Omental fat pad (tissue), 4 donors: ENCODE measurements around the gene FAM13A. TPM values are rescaled to one million over a fixed set of nuclear protein-coding genes. Genes with fewer than 3 reads are reported as not detected.

Experiments
- ATAC-seq: fragments of 150-250 bp; one replicate; pipeline ENCODE4 v1.9.1; 2016; ENCODE audit warnings: mild to moderate bottlenecking, moderate library complexity; ENCODE audit not compliant: low FRiP score
- DNase-seq: peaks from one replicate; pipeline ENCODE4 v3.0.0-alpha.2; 2019; ENCODE audit warnings: low spot score
- total RNA-seq, 4 donors: library from RNA; depleted of rRNA; stranded (reverse); fragments of >200 nt; gene quantifications; one replicate each; pipeline ENCODE4 v1.1.0, GENCODE V29; 2016
- TF ChIP-seq, protein P1 (sequence below), 3 donors: fragments of 450-650 bp; IDR thresholded peaks; one replicate each; pipeline ENCODE4 v1.5.1; 2016 to 2017; ENCODE audit warnings: antibody characterized with exemption in 3 of 3, mild to moderate bottlenecking in 3 of 3, moderate library complexity in 2 of 3

Gene FAM13A
- total RNA-seq, 4 donors from 2014 or later, result 48.5 to 84.2 (median 51.2) TPM

DNA sequence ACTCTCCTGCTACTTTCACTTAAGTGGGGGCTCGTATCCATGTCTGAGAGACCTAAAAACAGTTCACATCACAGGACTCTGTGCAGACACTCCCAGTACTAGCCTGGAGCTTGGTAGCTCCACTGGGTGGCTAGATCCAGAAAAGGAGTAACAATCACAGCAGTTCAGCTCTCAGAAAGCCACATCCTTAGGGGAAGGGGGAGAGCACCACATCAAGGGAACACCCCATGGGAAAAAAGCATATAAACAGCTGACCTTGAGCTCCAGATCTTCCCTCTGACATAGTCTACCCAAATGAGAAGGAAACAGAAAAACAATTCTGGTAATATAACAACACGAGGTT lies 175.8 kb downstream of the FAM13A start:
- TF ChIP-seq, protein P1, sequence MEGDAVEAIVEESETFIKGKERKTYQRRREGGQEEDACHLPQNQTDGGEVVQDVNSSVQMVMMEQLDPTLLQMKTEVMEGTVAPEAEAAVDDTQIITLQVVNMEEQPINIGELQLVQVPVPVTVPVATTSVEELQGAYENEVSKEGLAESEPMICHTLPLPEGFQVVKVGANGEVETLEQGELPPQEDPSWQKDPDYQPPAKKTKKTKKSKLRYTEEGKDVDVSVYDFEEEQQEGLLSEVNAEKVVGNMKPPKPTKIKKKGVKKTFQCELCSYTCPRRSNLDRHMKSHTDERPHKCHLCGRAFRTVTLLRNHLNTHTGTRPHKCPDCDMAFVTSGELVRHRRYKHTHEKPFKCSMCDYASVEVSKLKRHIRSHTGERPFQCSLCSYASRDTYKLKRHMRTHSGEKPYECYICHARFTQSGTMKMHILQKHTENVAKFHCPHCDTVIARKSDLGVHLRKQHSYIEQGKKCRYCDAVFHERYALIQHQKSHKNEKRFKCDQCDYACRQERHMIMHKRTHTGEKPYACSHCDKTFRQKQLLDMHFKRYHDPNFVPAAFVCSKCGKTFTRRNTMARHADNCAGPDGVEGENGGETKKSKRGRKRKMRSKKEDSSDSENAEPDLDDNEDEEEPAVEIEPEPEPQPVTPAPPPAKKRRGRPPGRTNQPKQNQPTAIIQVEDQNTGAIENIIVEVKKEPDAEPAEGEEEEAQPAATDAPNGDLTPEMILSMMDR (IDR thresholded peaks at IDR 0.05), result no peak
- ATAC-seq (no peak), DNase-seq (no peak)

DNA sequence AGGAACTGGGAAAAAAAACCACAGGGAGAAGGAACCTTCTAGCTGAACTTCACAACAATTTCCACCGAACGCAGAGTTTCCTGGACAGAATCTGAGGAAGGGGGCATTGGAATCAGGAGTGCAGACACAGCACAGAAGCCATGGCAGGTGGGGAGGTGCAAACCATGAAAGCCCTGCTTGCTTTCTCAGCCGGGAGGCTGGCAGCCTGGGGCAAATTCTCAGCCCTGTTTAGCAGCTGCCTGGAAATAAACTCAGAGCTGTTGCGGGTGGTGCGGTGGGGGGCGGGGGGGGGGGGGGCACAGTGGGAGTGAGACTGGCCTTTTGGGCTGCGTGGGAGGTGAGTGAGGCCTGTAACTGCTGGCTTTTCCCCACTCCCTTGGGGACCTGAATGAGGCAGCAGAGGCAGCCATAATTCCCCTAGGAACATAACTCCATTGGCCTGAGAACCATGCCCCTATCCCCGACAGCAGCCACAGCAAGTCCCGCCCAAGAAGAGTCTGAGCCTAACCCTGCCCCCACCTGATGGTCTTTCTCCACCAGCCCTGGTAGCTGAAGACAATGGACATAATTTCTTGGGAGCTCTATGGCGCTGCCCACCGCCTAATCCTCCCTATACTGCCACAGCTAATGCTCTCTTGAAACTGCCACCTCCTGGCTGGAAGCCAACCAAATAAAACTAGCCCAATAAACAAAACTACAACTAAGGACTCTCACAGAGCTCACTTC lies 176.3 kb downstream of the FAM13A start:
- DNase-seq, result no peak
- TF ChIP-seq, protein P1 (IDR thresholded peaks at IDR 0.05), result no peak
- ATAC-seq, result no peak

- DNase-seq, result no peak
- TF ChIP-seq, protein P1 (IDR thresholded peaks at IDR 0.05), result no peak
- no peak for ATAC-seq
Measured at GRCh38 chr4:88879991-88880390, 177.0 kb downstream of the FAM13A start.

DNA sequence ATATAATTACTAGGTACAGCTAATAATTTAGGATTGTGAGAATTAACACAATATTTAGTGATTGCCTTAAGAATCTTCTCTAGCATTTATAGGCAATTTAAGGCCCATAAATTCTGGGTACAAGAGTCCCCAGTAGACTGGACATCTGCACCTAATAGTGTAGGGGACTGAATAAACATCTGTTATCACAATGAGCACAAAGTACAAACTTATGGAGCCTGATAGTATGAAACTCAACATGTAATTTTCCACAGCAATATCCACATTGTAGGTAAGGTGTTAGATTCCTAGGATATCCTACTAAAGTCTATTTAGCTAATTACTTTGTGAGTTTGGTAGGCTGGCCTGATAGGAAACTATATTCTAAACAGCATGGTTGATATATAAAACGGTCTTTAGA lies 178.3 kb downstream of the FAM13A start:
- TF ChIP-seq, protein P1 (IDR thresholded peaks at IDR 0.05), result no peak
- no peak for ATAC-seq
- no peak for DNase-seq

GRCh38 chr4:88870428-88870827 lies 186.6 kb downstream of the FAM13A start:
- TF ChIP-seq, protein P1 (IDR thresholded peaks at IDR 0.05), result no peak
- DNase-seq (no peak), ATAC-seq (no peak)

DNA sequence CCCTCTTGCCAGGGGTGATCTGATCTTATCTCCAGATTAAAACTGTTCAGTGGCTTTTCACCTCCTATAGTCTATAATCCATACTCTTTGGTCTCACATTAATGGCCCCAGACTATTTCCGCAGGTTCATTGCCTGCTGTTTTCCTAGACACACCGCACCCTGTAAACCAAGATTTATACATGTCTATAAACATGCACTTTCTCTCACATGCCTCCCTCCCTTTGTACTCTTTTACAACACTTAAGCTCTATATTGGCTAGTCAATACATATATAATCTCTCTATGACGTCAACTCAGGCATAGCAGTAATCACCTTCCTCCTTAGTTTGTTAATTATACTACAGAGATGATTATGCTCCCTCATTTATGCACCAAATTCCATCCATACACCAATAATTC lies 188.5 kb downstream of the FAM13A start:
- DNase-seq, result no peak
- TF ChIP-seq, protein P1 (IDR thresholded peaks at IDR 0.05), result no peak
- no peak for ATAC-seq

GRCh38 chr4:88866862-88867550 lies 190.0 kb downstream of the FAM13A start:
- TF ChIP-seq, protein P1 (IDR thresholded peaks at IDR 0.05), result no peak
- DNase-seq, result no peak
- no peak for ATAC-seq
